ENCODE measurements around the gene FCHSD2. TPM values are rescaled to one million over a fixed set of nuclear protein-coding genes. Genes with fewer than 3 reads are reported as not detected.

FCHSD2 gene
- total and polyA plus RNA-seq, 9 of the 15 experiments (the other 6 are each of a cell fraction or from before 2014, with no cell fraction given): 1.8 to 14.7 (median 6.4) TPM

DNA sequence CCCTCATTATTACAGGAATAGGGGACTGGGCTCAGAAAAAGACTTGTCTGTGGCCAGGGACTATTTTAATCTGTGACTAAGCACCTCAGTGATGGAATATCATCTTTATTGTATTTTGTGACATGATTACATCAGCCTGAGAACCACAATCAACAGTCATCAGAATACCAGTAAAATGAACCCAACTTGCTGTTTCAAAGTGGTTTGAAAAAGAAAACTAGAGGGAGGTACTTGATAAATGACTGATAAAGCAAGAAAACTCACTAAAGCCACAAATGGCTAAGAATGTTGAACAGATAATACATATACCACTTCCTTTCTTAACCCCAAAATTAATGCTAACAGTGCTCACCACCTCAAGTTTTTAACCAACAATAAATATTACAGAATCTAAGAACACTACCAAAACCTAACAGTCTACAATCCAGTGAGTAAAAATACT is 172.2 kb downstream of the FCHSD2 start (continued):
- TF ChIP-seq, protein P1, sequence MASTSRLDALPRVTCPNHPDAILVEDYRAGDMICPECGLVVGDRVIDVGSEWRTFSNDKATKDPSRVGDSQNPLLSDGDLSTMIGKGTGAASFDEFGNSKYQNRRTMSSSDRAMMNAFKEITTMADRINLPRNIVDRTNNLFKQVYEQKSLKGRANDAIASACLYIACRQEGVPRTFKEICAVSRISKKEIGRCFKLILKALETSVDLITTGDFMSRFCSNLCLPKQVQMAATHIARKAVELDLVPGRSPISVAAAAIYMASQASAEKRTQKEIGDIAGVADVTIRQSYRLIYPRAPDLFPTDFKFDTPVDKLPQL (IDR thresholded peaks at IDR 0.05; ENCODE audit: extremely low read depth, insufficient read length): no peak
- TF ChIP-seq ZNF584 (CRISPR knock-in tag; IDR thresholded peaks at IDR 0.05; ENCODE audit: low read depth) (0 out of 2 replicates have a peak, but pooled peaks have one; percentile 51), HDAC6 (IDR thresholded peaks at IDR 0.05; ENCODE audit: low read depth, low read length) (no peak), NCOA6 (IDR thresholded peaks at IDR 0.05) (no peak), DNMT1 (IDR thresholded peaks at IDR 0.05) (no peak), ZKSCAN1 (IDR thresholded peaks at IDR 0.05; ENCODE audit: low read depth, low read length) (no peak), TAF15 (IDR thresholded peaks at IDR 0.05; ENCODE audit: low read depth, low read length) (no peak), RNF2 (IDR thresholded peaks at IDR 0.05) (peak; percentile 29; the same call in 1 of the 2 replicates), SNIP1 (IDR thresholded peaks at IDR 0.05; ENCODE audit: low read depth) (no peak), SMARCC2 (IDR thresholded peaks at IDR 0.05; ENCODE audit: low read depth) (no peak), PHF21A (IDR thresholded peaks at IDR 0.05; ENCODE audit: borderline replicate concordance, low read depth) (no peak), ZKSCAN8 (CRISPR knock-in tag; IDR thresholded peaks at IDR 0.05) (no peak), IRF2 (CRISPR knock-in tag; IDR thresholded peaks at IDR 0.05) (no peak), TCFL5 (CRISPR knock-in tag; conservative IDR thresholded peaks at IDR 0.05) (no peak), SIN3B (IDR thresholded peaks at IDR 0.05; ENCODE audit: low read depth) (no peak), NR2C1 (IDR thresholded peaks at IDR 0.05) (no peak), NR2C1 (tag; IDR thresholded peaks at IDR 0.05) (no peak), TRIM28 (IDR thresholded peaks at IDR 0.05) (no peak), HNRNPLL (IDR thresholded peaks at IDR 0.05; ENCODE audit: low read depth, low read length, poor library complexity, severe bottlenecking) (no peak), SMC3 (conservative IDR thresholded peaks at IDR 0.05; ENCODE audit: insufficient read depth, low read depth, low read length) (no peak), RFX5 (IDR thresholded peaks at IDR 0.05; ENCODE audit: low read depth, low read length) (no peak), PRPF4 (IDR thresholded peaks at IDR 0.05; ENCODE audit: insufficient read depth, low read depth, low read length, poor library complexity, severe bottlenecking) (no peak), NUFIP1 (IDR thresholded peaks at IDR 0.05; ENCODE audit: partially characterized antibody) (no peak)
- TF ChIP-seq, protein P2, sequence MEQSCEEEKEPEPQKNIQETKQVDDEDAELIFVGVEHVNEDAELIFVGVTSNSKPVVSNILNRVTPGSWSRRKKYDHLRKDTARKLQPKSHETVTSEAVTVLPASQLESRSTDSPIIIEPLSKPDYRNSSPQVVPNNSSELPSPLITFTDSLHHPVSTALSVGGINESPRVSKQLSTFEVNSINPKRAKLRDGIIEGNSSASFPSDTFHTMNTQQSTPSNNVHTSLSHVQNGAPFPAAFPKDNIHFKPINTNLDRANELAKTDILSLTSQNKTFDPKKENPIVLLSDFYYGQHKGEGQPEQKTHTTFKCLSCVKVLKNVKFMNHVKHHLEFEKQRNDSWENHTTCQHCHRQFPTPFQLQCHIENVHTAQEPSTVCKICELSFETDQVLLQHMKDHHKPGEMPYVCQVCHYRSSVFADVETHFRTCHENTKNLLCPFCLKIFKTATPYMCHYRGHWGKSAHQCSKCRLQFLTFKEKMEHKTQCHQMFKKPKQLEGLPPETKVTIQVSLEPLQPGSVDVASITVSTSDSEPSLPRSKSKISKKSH (CRISPR knock-in tag; IDR thresholded peaks at IDR 0.05): no peak
- TF ChIP-seq, protein P3, sequence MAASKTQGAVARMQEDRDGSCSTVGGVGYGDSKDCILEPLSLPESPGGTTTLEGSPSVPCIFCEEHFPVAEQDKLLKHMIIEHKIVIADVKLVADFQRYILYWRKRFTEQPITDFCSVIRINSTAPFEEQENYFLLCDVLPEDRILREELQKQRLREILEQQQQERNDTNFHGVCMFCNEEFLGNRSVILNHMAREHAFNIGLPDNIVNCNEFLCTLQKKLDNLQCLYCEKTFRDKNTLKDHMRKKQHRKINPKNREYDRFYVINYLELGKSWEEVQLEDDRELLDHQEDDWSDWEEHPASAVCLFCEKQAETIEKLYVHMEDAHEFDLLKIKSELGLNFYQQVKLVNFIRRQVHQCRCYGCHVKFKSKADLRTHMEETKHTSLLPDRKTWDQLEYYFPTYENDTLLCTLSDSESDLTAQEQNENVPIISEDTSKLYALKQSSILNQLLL (CRISPR knock-in tag; IDR thresholded peaks at IDR 0.05; ENCODE audit: borderline replicate concordance): no peak

Measured in K562 (cell line).